Psoas muscle (tissue), 8 donors: ENCODE measurements around the gene TTLL6. TPM values are rescaled to one million over a fixed set of nuclear protein-coding genes. Genes with fewer than 3 reads are reported as not detected.
A peak's percentile ranks its signal among the peaks of the same experiment; 100 is the strongest.

ENCODE experiments used
- ATAC-seq, 4 donors: fragments of 200-7000 bp; cut with Tn5 transposase; one replicate each; pipeline ENCODE4 v1.9.1; 2020; ENCODE audit warnings: moderate library complexity in 3 of 4, mild to moderate bottlenecking in 2 of 4
- DNase-seq, 2 donors: peaks; one replicate each; pipeline ENCODE4 v3.0.0-alpha.2; 2020
- H3K27ac ChIP-seq: fragments of 200-600 bp; one replicate; pipeline ENCODE4 v1.8.0; 2022
- H3K27me3 ChIP-seq, 3 donors: fragments of 200-600 bp in 1 of 3; one replicate each; pipeline versions ENCODE4 v1.6.1 to v1.8.0; 2013 to 2022; ENCODE audit warnings: low read length in 2 of 3, mild to moderate bottlenecking in 2 of 3, moderate library complexity in 1 of 3; ENCODE audit not compliant: insufficient read depth in 3 of 3
- H3K36me3 ChIP-seq, 2 donors: fragments of 200-600 bp in 1 of 2; one replicate each; pipeline versions ENCODE4 v1.6.1 to v1.8.0; 2013 to 2022; ENCODE audit warnings: low read depth in 1 of 2, mild to moderate bottlenecking in 1 of 2, moderate library complexity in 1 of 2; ENCODE audit not compliant: insufficient read depth in 1 of 2
- H3K4me1 ChIP-seq: fragments of 200-600 bp; one replicate; pipeline ENCODE4 v1.8.0; 2022
- H3K4me3 ChIP-seq: fragments of 200-600 bp; one replicate; pipeline ENCODE4 v1.8.0; 2022; ENCODE audit warnings: mild to moderate bottlenecking
- H3K9me3 ChIP-seq: fragments of 200-600 bp; one replicate; pipeline ENCODE4 v1.8.0; 2022
- WGBS, 3 donors: extraction: QIAGEN DNeasy Blood & Tissue Kit; methylation state at CpG; one replicate each; pipeline versions ENCODE4 v1.1.6 to v1.1.7; 2013; 5-methylcytosine and 5-hydroxymethylcytosine counted together
- intact Hi-C, 2 donors: fragments of 100-400 bp; cut with DNase I; formaldehyde crosslinking; loops; one replicate each; pipeline versions ENCODE4 v1.11.0 to v1.14.2; 2022
- polyA plus RNA-seq, 3 donors: library from polyadenylated mRNA; stranded (reverse); fragments of 200-250 nt; gene quantifications; one replicate each; pipeline ENCODE4 v1.2.3, GENCODE V29; 2013
- total RNA-seq, 4 donors: library from RNA; stranded (reverse); fragmentation: NEBNext Ultra II Directional in 2 of 4; extraction: Animal tissue kit (Norgen Biotek cat#: 25700) in 2 of 4; gene quantifications; one replicate each; pipeline versions ENCODE4 v1.2.1 to v1.2.4, GENCODE V29; 2021 to 2023
- TF ChIP-seq, protein P1 (sequence below): fragments of 200-600 bp; IDR thresholded peaks from one replicate; pipeline ENCODE4 v1.8.0; 2022; ENCODE audit warnings: antibody characterized with exemption
- donor health status: healthy with polysubstance abuse.
- donor health status: DM: no; HTN: no; CAD: no; lungs with moderate emphysema.
- donor health status: Bipolar disorder and iron deficiency.
- donor health status: healthy.
- donor health status: DM: yes; HTN: yes; CAD: no.
- donor health status: DM: no; HTN: no; CAD: no.
- donor health status: DM: no; HTN: no; CAD: no.
- donor health status: DM: yes; HTN: yes; CAD: no.

Gene TTLL6
- total and polyA plus RNA-seq, 7 donors, result 0.03 to 0.05 TPM; not detected in 5

DNA sequence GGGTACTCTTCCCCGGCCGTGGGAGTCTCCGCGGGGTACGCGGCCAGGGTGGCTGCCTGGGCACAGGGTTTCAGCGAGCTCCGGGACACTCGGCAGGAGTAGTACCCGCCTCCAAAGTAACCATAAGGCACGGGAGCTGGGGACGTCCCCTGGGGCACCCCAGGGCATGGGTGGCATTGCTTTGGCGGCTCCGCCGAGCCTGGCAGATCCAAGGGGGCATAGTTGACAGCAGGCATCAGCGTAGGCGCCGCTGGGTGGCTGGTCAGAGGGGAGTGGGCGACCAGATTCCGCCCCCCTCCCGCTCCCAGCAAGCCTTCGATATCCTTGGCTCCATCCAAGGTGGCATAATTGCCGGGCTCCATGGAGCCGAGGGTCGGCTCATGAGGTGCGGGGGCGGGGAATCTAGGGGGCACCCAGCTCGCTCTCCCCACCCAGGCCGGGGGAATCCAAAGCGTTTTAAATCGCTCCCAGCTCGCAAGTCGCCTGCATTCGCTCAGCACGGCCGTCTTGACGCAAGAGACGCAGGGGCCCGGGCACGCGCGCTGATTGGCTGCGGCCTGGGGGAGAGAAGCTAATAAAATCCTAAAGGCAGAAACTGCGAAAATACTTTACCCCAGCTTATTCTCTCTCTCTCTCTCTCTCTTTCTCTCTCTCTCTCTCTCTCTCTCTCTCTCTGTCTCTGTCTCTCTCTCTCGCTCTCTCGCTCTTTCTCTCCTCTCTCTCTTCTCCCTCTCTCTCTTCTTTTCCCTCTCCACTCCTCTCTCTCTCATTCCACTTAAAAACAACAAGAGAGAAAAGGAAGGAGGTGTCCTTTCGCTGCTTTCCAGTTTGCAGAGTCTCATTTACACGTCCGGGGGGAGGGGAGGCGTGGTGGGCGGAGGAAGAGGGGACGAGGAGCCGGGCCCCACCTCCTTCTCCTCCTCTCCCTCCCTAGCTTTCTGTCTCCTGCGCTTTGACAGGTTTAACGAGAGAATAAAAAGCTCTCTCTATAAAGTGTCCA, 88.5 kb downstream of the TTLL6 start, which contains the start of gene HOXB13:
Gene HOXB13 (minus strand): TSS at position 519 of the 1,000 bp plus-strand sequence. CDS start 157 bp downstream, at position 362.
- H3K36me3 ChIP-seq, result no peaks in the 10 kb centered on the region
- H3K27me3 ChIP-seq, result peaks cover 4 to 97% (median 45%) of the 10 kb centered on the region in 3 donors
- peak within 1 kb of the TSS; percentile 56 for H3K4me3 ChIP-seq
- ATAC-seq (peak in 1 of 4 donors; percentile 51), DNase-seq (no peak)
- 2 to 4% (median 4%) methylated on average over 45 to 55 of the region's 55 CpGs for WGBS, 3 donors
- TF ChIP-seq, protein P1, sequence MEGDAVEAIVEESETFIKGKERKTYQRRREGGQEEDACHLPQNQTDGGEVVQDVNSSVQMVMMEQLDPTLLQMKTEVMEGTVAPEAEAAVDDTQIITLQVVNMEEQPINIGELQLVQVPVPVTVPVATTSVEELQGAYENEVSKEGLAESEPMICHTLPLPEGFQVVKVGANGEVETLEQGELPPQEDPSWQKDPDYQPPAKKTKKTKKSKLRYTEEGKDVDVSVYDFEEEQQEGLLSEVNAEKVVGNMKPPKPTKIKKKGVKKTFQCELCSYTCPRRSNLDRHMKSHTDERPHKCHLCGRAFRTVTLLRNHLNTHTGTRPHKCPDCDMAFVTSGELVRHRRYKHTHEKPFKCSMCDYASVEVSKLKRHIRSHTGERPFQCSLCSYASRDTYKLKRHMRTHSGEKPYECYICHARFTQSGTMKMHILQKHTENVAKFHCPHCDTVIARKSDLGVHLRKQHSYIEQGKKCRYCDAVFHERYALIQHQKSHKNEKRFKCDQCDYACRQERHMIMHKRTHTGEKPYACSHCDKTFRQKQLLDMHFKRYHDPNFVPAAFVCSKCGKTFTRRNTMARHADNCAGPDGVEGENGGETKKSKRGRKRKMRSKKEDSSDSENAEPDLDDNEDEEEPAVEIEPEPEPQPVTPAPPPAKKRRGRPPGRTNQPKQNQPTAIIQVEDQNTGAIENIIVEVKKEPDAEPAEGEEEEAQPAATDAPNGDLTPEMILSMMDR, result no peak
- no peak within 1 kb of the TSS for H3K27ac ChIP-seq
- H3K4me1 ChIP-seq, result peaks cover 12% of the 10 kb centered on the region
- no peaks in the 10 kb centered on the region for H3K9me3 ChIP-seq
- intact Hi-C loops, result loop anchor here in 1 of 2 donors (5.0 kb wide), 1 partner anchor 64 kb away; no protein-coding TSS in a partner anchor

- DNase-seq, result no peak
- Histone ChIP-seq H3K9me3 (no peaks in the 10 kb centered on the region), H3K27me3 (peaks cover 4 to 97% (median 46%) of the 10 kb centered on the region in 3 donors), H3K4me3 (no peak overlapping the region), H3K27ac (no peak overlapping the region), H3K36me3 (no peaks in the 10 kb centered on the region), H3K4me1 (peaks cover 13% of the 10 kb centered on the region)
- TF ChIP-seq, protein P1, result no peak
- no peak for ATAC-seq
- intact Hi-C loops, result loop anchor here in 1 of 2 donors (5.0 kb wide), 1 partner anchor 65 kb away; no protein-coding TSS in a partner anchor
- WGBS, 3 donors, result 32 to 47% (median 39%) methylated on average over 9 of the region's 9 CpGs
These were observed 89.4 kb downstream of the TTLL6 start for GRCh38 chr17:48727415-48728175.

GRCh38 chr17:48726916-48727286, 90.1 kb downstream of the TTLL6 start:
- WGBS, 3 donors, result 7 to 14% (median 10%) methylated on average over 20 of the region's 20 CpGs
- H3K27ac ChIP-seq, result no peak overlapping the region
- ATAC-seq (no peak), DNase-seq (no peak)
- intact Hi-C loops, result loop anchor here in 1 of 2 donors (5.0 kb wide), 1 partner anchor 65 kb away; no protein-coding TSS in a partner anchor
- H3K4me1 ChIP-seq, result peaks cover 13% of the 10 kb centered on the region
- no peaks in the 10 kb centered on the region for H3K36me3 ChIP-seq
- TF ChIP-seq, protein P1, result no peak
- H3K27me3 ChIP-seq, result peaks cover 4 to 97% (median 50%) of the 10 kb centered on the region in 3 donors
- no peaks in the 10 kb centered on the region for H3K9me3 ChIP-seq
- no peak overlapping the region for H3K4me3 ChIP-seq

DNA sequence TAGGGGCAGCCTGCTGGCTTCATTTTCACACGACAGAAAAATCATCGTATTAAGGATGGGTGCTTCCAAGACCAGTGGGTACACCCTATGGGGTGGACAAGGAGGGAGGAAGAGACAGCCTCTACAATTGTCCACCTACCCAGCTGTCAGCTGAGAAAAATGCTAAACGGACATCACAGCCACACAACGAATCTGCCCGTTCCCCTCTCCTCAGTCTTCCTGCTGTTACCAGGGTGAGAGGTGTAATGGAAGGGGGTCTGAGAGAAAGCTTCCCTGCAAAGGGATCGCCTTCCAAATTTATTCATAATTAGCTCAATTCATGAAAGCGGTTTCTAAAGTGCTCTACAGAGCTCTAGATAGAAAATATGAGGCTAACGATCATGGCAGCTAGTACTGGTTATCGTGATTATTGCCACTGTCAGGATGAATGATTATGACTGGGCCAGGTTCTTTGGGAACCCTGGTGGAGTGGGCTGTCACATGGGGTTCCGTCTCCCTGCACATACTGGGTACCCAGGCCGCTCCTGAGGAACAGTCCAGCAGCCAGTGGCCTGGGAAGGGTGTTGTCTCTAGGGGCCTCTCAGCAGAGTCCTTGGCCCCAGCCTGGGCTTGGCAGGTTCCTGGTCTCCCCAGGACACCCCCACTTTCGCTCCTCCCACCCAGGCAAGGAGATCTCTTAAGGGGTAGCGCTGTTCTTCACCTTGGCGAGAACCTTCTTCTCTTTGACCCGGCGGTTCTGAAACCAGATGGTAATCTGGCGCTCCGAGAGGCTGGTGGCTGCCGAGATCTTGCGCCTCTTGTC, 90.7 kb downstream of the TTLL6 start:
- H3K4me1 ChIP-seq, result peaks cover 13% of the 10 kb centered on the region
- H3K4me3 ChIP-seq, result no peak overlapping the region
- ATAC-seq (no peak), DNase-seq (no peak)
- no peaks in the 10 kb centered on the region for H3K36me3 ChIP-seq
- intact Hi-C loops, result loop anchor here in 1 of 2 donors (5.0 kb wide), 1 partner anchor 66 kb away; no protein-coding TSS in a partner anchor
- H3K27me3 ChIP-seq, result peaks cover 4 to 97% (median 51%) of the 10 kb centered on the region in 3 donors
- TF ChIP-seq, protein P1, result no peak
- WGBS, 3 donors, result 14 to 17% (median 17%) methylated on average over 19 to 20 of the region's 20 CpGs
- H3K9me3 ChIP-seq, result no peaks in the 10 kb centered on the region
- no peak overlapping the region for H3K27ac ChIP-seq
